Neutrophil (primary cell): ENCODE measurements around the gene PNMA8C.
"Not testable (repeated sequence)": the region's sequence is repeated elsewhere in the genome, so short reads cannot be mapped to it uniquely, and the experiment has no call there.

Experiments used
- H3K27ac ChIP-seq: fragments of 200-600 bp; sonication (generic); 2 replicates; pipeline ENCODE4 v1.5.1; 2016; ENCODE audit warnings: mild to moderate bottlenecking, moderate library complexity
- H3K27me3 ChIP-seq: fragments of 200-600 bp; sonication (generic); 2 replicates; pipeline ENCODE4 v1.6.0; 2016; ENCODE audit warnings: mild to moderate bottlenecking
- H3K36me3 ChIP-seq: fragments of 200-600 bp; sonication (generic); 2 replicates; pipeline ENCODE4 v1.5.1; 2017
- H3K4me1 ChIP-seq, 2 experiments: fragments of 200-600 bp in 1 of 2; sonication (generic) in 1 of 2; 1 replicate in 1 of 2; 2 replicates in 1 of 2; pipeline versions ENCODE4 v1.5.1 to v1.6.1; 2013 to 2016; ENCODE audit warnings: low read depth in 1 of 2, low read length in 1 of 2, mild to moderate bottlenecking in 1 of 2, moderate library complexity in 1 of 2; ENCODE audit not compliant: control insufficient read depth in 1 of 2, insufficient read depth in 1 of 2
- H3K4me3 ChIP-seq, 2 experiments: fragments of 200-600 bp in 1 of 2; sonication (generic) in 1 of 2; 1 replicate in 1 of 2; 2 replicates in 1 of 2; pipeline ENCODE4 v1.5.1; 2013 to 2016; ENCODE audit warnings: low read depth in 1 of 2, low read length in 1 of 2, mild to moderate bottlenecking in 1 of 2, moderate library complexity in 1 of 2
- H3K9me3 ChIP-seq: fragments of 200-600 bp; sonication (generic); 2 replicates; pipeline ENCODE4 v1.5.1; 2016
- CTCF ChIP-seq: fragments of 200-600 bp; sonication (generic); IDR thresholded peaks from 2 replicates; pipeline ENCODE4 v1.5.1; 2016; ENCODE audit warnings: antibody characterized with exemption

Gene PNMA8C

DNA sequence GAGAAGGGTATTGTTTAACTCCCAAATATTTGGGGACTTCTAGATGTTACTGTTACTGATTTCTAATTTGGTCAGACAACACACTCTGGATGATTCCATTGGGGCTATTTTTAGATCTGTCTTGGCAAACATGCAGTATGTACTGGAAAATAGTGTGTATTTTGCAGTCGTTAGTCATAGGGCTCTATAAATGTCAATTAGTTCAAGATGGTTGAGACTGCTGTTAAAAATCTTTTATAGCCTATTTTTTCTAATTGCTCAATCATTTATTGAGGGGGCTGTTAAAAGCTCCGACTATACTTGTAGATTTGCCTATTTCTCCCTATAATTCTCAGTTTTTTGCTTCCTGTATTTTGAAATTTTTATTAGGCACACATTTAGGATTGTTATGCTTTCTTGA, 50.5 kb downstream of the PNMA8C start:
- Histone ChIP-seq H3K36me3 (peaks cover 43% of the 10 kb centered on the region), H3K9me3 (no peaks in the 10 kb centered on the region), H3K27ac (no peak overlapping the region), H3K27me3 (no peaks in the 10 kb centered on the region), H3K4me3 (no peak overlapping the region), H3K4me1 (no peaks in the 10 kb centered on the region)
- no peak for TF ChIP-seq CTCF

DNA sequence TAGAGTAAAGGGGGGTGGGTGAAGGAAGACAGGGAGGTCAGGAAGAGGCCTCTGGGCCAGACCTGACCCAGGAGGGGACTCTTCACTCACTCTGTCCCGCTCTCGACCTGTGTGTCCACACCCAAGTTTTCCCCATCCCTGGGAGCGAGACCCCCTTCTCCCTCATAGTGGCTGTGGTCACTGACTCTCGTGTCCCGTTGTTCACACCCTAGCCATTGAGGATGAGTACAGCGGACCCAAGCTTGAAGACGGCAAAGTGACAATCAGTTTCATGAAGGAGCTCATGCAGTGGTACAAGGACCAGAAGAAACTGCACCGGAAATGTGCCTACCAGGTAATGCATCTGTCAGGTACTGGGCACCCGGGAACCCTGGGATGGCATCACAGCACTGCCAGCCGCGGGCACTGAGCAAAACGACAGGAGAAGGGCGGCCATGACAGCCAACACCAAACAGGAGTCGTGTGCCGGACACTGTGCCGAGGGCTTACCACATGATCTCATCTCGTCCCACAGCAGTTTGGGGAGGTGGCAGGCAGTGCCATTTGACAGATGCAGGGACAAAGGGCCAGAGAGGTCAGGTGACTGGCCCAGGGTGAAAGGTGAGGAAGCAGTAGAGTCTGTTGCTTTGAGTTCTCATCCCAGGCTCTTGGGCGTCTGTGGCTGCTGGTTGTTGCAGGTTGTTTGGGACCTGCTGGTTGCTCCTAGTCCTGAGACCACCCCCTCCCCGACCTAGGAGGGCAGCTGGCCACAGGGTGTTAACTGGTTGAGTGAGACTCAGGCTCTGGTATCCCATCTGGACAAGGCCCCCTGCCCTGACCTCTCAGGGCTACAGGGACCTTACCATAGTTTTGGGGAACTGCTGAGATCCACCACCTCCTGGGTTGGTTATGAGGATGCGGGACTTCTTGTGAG, 52.2 kb downstream of the PNMA8C start:
- H3K4me1 ChIP-seq, result no peaks in the 10 kb centered on the region
- no peaks in the 10 kb centered on the region for H3K9me3 ChIP-seq
- H3K4me3 ChIP-seq, result no peak overlapping the region
- no peak for TF ChIP-seq CTCF
- H3K36me3 ChIP-seq, result peaks cover 34% of the 10 kb centered on the region
- H3K27ac ChIP-seq, result no peak overlapping the region
- H3K27me3 ChIP-seq, result no peaks in the 10 kb centered on the region

DNA sequence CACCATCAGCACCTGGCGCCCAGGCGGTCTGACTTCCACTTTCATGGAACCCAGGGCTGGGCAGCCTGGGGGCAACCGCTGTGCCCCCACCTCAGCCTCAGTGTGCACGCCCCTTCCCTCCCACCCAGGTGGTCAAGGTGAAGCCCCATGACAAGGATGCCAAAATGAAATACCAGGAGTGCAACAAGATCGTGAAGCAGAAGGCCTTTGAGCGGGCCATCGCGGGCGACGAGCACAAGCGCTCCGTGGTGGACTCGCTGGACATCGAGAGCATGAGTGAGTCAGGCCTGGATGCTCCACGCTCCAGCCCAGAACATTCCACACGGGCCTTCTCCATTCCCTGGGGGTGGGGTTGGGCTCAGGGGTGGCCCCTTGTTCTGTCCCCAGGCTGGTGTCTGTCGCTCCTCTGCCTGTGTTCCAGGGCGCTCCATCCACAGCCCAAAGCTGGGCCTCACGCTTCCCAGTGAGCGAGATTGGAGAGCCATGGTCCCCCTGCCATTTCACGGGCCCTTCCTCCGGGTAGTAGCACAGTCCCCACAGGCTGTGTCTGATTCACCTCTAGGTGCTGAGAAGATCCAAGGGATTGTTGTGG, 53.2 kb downstream of the PNMA8C start:
- H3K27ac ChIP-seq, H3K9me3 ChIP-seq, H3K4me1 ChIP-seq, H3K4me3 ChIP-seq, H3K27me3 ChIP-seq: not testable (repeated sequence)
- peaks cover 32% of the 10 kb centered on the region for H3K36me3 ChIP-seq
